Small intestine (tissue), 7 donors: ENCODE data around the gene DDA1. TPM values are rescaled to one million over a fixed set of nuclear protein-coding genes. Genes with fewer than 3 reads are reported as not detected.
A peak's percentile ranks its signal among the peaks of the same experiment; 100 is the strongest.

Source experiments
- DNase-seq, 2 donors: peaks; one replicate each; pipeline versions ENCODE4 v3.0.0 to v3.0.0-alpha.2; 2013
- FAIRE-seq: peaks from 2 replicates; lab custom pipeline; 2012; peaks lifted over from hg19 to GRCh38; lab: Jason Lieb, UNC
- H3K27ac ChIP-seq, 3 donors: one replicate each; pipeline ENCODE4 v1.5.1; 2013; ENCODE audit warnings: low read length in 2 of 3, mild to moderate bottlenecking in 2 of 3, control low read depth in 1 of 3, inconsistent platforms in 1 of 3, low read depth in 1 of 3, moderate library complexity in 1 of 3
- H3K27me3 ChIP-seq, 3 donors: one replicate each; pipeline ENCODE4 v1.6.1; 2013; ENCODE audit warnings: low read length in 3 of 3, inconsistent platforms in 1 of 3; ENCODE audit not compliant: control insufficient read depth in 3 of 3, insufficient read depth in 3 of 3
- H3K36me3 ChIP-seq, 3 donors: one replicate each; pipeline ENCODE4 v1.6.1; 2013; ENCODE audit warnings: low read length in 3 of 3, inconsistent platforms in 1 of 3, low read depth in 1 of 3, mild to moderate bottlenecking in 1 of 3, moderate library complexity in 1 of 3; ENCODE audit not compliant: control insufficient read depth in 3 of 3, insufficient read depth in 2 of 3
- H3K4me1 ChIP-seq, 3 donors: one replicate each; pipeline ENCODE4 v1.6.1; 2013; ENCODE audit warnings: low read length in 2 of 3, inconsistent platforms in 1 of 3, low read depth in 1 of 3, mild to moderate bottlenecking in 1 of 3, moderate library complexity in 1 of 3; ENCODE audit not compliant: control insufficient read depth in 3 of 3, insufficient read depth in 2 of 3
- H3K4me3 ChIP-seq, 3 donors: one replicate each; pipeline ENCODE4 v1.5.1; 2013; ENCODE audit warnings: low read length in 3 of 3, control low read depth in 1 of 3, inconsistent platforms in 1 of 3, low read depth in 1 of 3, mild to moderate bottlenecking in 1 of 3, moderate library complexity in 1 of 3
- H3K9me3 ChIP-seq, 2 donors: one replicate each; pipeline ENCODE4 v1.6.1; 2013; ENCODE audit warnings: low read depth in 1 of 2, low read length in 1 of 2; ENCODE audit not compliant: control insufficient read depth in 2 of 2, insufficient read depth in 1 of 2
- WGBS, 3 donors: extraction: QIAGEN DNeasy Blood & Tissue Kit; methylation state at CpG; one replicate each; pipeline ENCODE4 v1.1.7; 2013; 5-methylcytosine and 5-hydroxymethylcytosine counted together
- polyA plus RNA-seq, 4 donors: library from polyadenylated mRNA; stranded (reverse) in 3 of 4; unstranded in 1 of 4; fragments of 200-250 nt in 3 of 4; fragments of 120-200 nt in 1 of 4; gene quantifications; one replicate each; pipeline versions ENCODE4 v1.2.1 to v1.2.3, GENCODE V29; 2013
- donor health status: healthy with polysubstance abuse.
- donor health status: control.
- donor health status: control.
- donor health status: Bipolar disorder and iron deficiency.
- donor health status: healthy.

Gene DDA1
- polyA plus RNA-seq, 4 donors = 29.4 to 57.5 (median 48.9) TPM

DNA sequence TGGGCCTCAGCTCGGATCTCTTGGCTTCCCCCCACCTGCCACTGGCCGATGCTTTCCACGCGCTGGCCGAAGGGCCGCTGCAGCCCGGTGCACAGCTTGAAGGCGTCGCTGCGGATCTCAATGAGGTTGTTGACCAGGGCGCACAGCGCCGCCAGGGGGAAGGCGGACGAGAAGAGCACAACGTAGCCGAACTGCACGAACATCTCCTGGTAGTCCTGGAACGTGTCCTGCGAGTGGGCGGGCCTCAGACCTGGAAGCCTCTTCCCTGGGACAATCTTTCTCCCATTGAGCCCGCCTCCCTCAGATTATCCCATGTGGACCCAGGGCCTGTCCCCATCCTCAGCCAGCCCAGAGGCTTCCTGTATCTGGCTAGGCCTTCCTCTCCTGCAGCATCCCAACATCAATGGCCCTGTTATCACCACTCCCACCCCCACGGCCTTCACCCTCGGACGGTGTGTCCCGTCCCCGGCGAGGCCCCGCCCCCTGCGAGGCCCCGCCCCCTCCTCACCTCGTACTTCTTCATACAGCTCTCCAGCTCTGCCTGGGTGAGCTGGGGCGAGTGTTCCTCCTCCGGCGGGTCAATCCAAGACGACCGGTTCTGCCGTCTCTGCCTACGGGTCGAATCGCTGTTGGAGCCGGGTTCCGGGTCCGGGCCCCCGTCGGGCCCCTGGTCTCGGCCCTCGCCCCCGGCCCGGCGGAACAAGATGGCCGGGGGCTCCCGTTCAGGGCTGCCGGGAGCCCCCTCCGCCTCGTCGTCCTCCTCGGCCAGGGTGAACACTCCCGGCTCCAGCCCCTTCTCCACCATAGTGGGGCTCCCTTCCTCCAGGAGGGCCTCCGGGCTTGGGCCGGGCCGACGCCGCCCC is 18.5 kb downstream of the DDA1 start:
- Histone ChIP-seq H3K4me1 (peaks cover 0 to 16% (median 5%) of the 10 kb centered on the region in 3 donors), H3K4me3 (peak overlapping the region; percentile 32 to 65 (median 50)), H3K27me3 (peaks cover 0 to 15% (median 0%) of the 10 kb centered on the region in 3 donors), H3K9me3 (no peaks in the 10 kb centered on the region), H3K27ac (peak overlapping the region in 2 of 3 donors; percentile 25 to 71), H3K36me3 (peaks cover 0 to 26% (median 0%) of the 10 kb centered on the region in 3 donors)
- 11 to 24% (median 21%) methylated on average over 47 to 64 of the region's 64 CpGs for WGBS, 3 donors
- DNase-seq (peak; percentile 86 to 87), FAIRE-seq (no peak)

DNA sequence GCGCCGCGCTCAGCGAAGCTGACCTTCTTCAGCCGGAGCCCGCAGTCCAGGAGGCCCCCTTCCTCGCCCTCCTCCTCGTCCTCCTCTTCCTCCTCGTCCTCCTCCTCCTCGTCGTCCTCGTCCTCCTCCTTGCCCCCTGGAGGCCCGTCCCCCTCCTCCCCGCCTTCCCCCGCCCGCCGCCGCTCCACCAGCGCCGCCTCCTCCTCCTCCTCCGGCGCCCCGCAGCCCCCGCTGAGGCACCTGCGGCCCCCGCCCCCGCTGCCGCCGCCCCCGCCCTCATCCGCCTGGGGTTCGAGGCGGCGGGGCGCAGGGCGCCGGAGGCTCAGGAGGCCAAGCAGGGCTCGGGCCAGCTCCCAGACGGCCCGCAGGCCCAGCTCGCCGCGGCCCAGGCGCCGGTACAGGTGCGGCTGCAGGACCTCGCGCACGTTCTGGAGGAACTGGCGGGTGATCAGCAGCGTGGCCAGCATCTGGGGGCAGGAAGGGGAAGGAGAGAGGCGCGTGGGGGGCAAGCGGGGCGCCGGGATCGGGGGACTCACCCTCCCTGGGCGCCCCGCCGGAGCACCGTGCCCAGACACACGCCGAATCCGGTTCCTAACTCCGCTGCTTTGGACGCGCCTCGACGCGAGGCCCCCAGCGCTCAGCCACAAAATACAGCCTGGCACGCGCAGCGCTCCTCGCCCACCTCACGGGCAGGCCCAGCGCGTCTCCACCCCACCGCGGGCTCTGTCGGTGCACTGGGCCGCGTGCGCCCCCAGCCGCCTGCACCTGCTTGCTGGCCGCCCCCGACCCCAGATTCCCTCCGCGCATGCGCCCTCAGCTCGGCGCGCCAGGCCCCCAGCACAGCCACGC is 19.4 kb downstream of the DDA1 start:
- peak overlapping the region; percentile 32 to 65 (median 50) for H3K4me3 ChIP-seq
- FAIRE-seq (no peak), DNase-seq (peak in 1 of 2 donors; percentile 44)
- WGBS, 3 donors = 3 to 8% (median 8%) methylated on average over 54 to 94 of the region's 94 CpGs
- peaks cover 0 to 17% (median 0%) of the 10 kb centered on the region in 3 donors for H3K27me3 ChIP-seq
- peaks cover 0 to 27% (median 0%) of the 10 kb centered on the region in 3 donors for H3K36me3 ChIP-seq
- H3K9me3 ChIP-seq = no peaks in the 10 kb centered on the region
- peaks cover under 1 to 17% (median 5%) of the 10 kb centered on the region in 3 donors for H3K4me1 ChIP-seq
- H3K27ac ChIP-seq = peak overlapping the region in 2 of 3 donors; percentile 25 to 71

- WGBS, 3 donors = 32 to 54% (median 42%) methylated on average over 48 to 51 of the region's 51 CpGs
- Histone ChIP-seq H3K4me1 (peaks cover 3 to 21% (median 5%) of the 10 kb centered on the region in 3 donors), H3K4me3 (peak overlapping the region in 1 of 3 donors; percentile 65), H3K27me3 (peaks cover 0 to 21% (median 0%) of the 10 kb centered on the region in 3 donors), H3K9me3 (no peaks in the 10 kb centered on the region), H3K36me3 (peaks cover 0 to 26% (median 0%) of the 10 kb centered on the region in 3 donors), H3K27ac (no peak overlapping the region)
- FAIRE-seq (no peak), DNase-seq (no peak)
These were observed 20.3 kb downstream of the DDA1 start for GRCh38 chr19:17329366-17330261.

DNA sequence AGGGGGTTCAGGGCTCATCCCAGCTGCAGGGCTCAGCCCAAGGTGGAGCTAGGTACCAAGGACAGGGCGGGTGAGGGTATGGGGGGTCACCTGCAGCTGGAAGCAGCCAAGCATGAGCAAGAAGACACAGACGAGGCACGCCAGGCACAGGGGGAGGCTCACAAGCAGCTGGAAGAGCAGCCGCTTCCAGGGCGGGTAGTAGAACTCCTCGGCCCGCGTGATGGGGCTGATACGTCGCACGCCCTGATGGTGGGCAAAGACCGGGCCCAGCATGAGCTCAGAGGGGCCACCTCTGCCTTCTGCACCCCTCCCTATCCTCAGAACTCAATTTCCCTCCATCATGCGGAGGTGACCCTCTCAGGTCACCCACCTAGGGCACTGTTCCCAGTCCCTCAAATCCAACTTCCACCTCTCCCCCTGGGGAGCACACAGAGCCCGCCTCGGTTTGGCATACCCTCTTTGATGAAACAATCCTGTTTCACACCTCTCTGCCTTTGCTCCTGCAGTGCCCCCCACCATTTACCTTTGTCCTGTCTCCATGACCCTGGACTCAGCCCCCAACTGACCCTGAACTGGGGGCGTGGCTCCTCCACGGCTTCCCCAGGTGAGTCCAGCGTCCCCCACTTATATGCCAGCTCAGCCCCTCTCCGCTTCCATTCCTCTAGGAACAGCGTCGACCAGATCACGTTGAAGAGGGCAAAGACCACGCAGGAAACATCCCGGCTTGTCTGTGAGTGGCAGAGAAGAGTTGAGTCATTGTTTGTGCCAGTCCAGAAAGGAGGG is 21.1 kb downstream of the DDA1 start:
- DNase-seq = no peak
- no peaks in the 10 kb centered on the region for H3K9me3 ChIP-seq
- H3K4me3 ChIP-seq = no peak overlapping the region
- H3K36me3 ChIP-seq = peaks cover 0 to 21% (median 0%) of the 10 kb centered on the region in 3 donors
- H3K4me1 ChIP-seq = peaks cover 3 to 26% (median 8%) of the 10 kb centered on the region in 3 donors
- WGBS, 3 donors = 67 to 85% (median 72%) methylated on average over 24 of the region's 24 CpGs
- no peak for FAIRE-seq
- no peak overlapping the region for H3K27ac ChIP-seq
- peaks cover 0 to 21% (median 0%) of the 10 kb centered on the region in 3 donors for H3K27me3 ChIP-seq

GRCh38 chr19:17331045-17331558 is 21.7 kb downstream of the DDA1 start:
- 30 to 71% (median 45%) methylated on average over 13 of the region's 13 CpGs for WGBS, 3 donors
- no peak for FAIRE-seq
- H3K4me1 ChIP-seq = peaks cover 3 to 27% (median 8%) of the 10 kb centered on the region in 3 donors

GRCh38 chr19:17332360-17332676 is 23.0 kb downstream of the DDA1 start:
- no peak overlapping the region for H3K4me3 ChIP-seq
- FAIRE-seq (no peak), DNase-seq (no peak)
- H3K9me3 ChIP-seq = no peaks in the 10 kb centered on the region
- H3K27ac ChIP-seq = no peak overlapping the region
- H3K36me3 ChIP-seq = peaks cover 0 to 17% (median 0%) of the 10 kb centered on the region in 3 donors
- WGBS, 3 donors = 88 to 94% (median 93%) methylated on average over 8 of the region's 8 CpGs
- H3K27me3 ChIP-seq = peaks cover 0 to 21% (median 0%) of the 10 kb centered on the region in 3 donors
- peaks cover 3 to 30% (median 8%) of the 10 kb centered on the region in 3 donors for H3K4me1 ChIP-seq

More at GRCh38 chr19:17331045-17331558, 21.7 kb downstream of the DDA1 start:
- no peak overlapping the region for H3K4me3 ChIP-seq
- peaks cover 0 to 21% (median 0%) of the 10 kb centered on the region in 3 donors for H3K27me3 ChIP-seq
- no peak overlapping the region for H3K27ac ChIP-seq
- no peak for DNase-seq
- H3K36me3 ChIP-seq = peaks cover 0 to 21% (median 0%) of the 10 kb centered on the region in 3 donors
- H3K9me3 ChIP-seq = no peaks in the 10 kb centered on the region
